Right ventricle myocardium inferior (tissue), 1 donor: Measurements from ENCODE around the gene AZU1. TPM values are rescaled to one million over a fixed set of nuclear protein-coding genes. Genes with fewer than 3 reads are reported as not detected.
A peak's percentile ranks its signal among the peaks of the same experiment; 100 is the strongest.
"Not testable (repeated sequence)": the region's sequence is repeated elsewhere in the genome, so short reads cannot be mapped to it uniquely, and the experiment has no call there.

Experiments
- ATAC-seq: fragments of 200-7000 bp; cut with Tn5 transposase; one replicate; pipeline ENCODE4 v1.9.1; 2020; ENCODE audit warnings: mild to moderate bottlenecking, moderate library complexity
- DNase-seq: peaks from one replicate; pipeline ENCODE4 v3.0.0; 2021; ENCODE audit errors: missing footprints
- intact Hi-C: fragments of 100-400 bp; cut with DNase I; formaldehyde crosslinking; loops from one replicate; pipeline ENCODE4 v1.11.0; 2022
- total RNA-seq: library from RNA; stranded (reverse); fragmentation: NEBNext Ultra II Directional; extraction: Animal tissue kit (Norgen Biotek cat#: 25700); gene quantifications from one replicate; pipeline ENCODE4 v1.2.1, GENCODE V29; 2021
- donor health status: DM: no; HTN: yes; CAD: no; lungs with severe emphysema.

Gene AZU1
- total RNA-seq, 1 donor from 2014 or later, result not detected

DNA sequence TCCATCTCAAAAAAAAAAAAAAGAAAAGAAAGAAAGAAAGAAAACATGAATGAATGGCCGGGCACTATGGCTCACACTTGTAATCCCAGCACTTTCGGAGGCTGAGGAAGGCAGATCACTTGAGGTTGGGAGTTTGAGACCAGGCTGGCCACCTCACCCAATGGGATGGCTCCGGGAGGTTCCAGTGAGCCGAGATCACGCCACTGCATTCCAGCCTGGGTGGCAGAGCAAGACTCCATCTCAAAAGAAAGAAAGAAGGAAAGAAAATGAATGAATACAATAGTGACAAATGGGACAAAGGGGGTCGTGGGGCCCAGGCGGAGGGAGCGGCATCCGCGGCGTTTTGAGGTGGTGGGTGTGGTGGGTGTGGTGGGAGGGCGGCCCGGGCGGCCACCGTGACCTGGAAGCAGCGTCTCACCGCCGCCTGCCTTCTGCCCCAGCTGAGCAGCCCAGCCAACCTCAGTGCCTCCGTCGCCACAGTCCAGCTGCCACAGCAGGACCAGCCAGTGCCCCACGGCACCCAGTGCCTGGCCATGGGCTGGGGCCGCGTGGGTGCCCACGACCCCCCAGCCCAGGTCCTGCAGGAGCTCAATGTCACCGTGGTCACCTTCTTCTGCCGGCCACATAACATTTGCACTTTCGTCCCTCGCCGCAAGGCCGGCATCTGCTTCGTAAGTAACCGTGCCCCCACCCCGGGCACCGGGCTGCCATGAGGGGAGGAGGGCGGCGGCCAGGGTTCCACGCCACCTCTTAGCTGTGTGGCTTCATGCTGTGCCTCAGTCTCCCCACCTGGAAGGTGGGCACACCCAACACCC, 18.3 kb downstream of the AZU1 start:
- ATAC-seq (no peak), DNase-seq (no peak)
- intact Hi-C loops, result loop anchor here (5.0 kb wide), 1 partner anchor 44 kb away; no protein-coding TSS in a partner anchor

DNA sequence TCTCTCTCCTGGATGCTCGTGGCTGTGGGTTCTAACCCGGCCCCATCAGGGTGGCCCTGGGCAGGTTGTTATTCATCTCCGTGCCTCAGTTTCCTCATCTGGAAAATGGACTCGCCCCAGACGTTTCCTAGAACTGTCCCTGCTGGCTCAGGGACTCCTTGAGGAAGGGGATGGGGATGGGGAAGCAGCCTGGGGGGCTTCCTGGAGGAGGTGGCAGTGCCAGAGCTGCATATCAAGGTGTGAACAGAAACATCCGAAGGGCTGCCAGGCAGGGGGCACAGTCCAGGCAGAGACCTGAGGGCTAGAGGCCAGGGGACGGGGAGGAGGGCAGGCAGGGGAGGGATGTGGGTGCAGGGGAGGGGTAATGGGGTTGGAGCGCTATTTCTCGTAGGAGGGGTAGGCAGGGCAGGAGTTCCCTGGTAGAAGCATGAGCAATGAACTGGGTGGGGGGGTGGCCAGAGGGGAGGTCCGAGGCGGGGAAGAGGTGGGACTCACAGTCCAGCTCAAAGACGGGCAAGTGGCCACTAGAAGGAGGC, 20.8 kb downstream of the AZU1 start:
- intact Hi-C loops, result loop anchor here (5.0 kb wide), 1 partner anchor 46 kb away; no protein-coding TSS in a partner anchor
- peak; percentile 32 for ATAC-seq
- peak; percentile 73 for DNase-seq

DNA sequence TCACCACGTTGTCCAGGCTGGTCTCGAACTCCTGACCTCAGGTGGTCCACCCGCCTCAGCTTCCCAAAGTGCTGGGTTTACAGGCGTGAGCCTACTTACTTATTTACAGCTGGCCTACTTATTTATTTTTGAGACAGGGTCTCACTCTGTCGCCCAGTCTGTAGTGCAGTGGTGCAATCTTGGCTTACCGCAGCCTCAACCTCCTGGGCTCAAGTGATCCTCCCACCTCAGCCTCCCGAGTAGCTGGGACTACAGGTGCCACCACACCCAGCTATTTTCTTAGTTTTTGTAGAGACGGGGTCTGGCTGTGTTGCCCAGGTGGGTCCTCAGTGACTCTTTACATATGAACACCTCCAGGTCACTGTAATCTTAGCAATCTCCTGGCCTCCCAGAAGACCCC, 21.6 kb downstream of the AZU1 start:
- not testable (repeated sequence) for DNase-seq, ATAC-seq
- intact Hi-C loops, result loop anchor here (5.0 kb wide), 1 partner anchor 47 kb away; no protein-coding TSS in a partner anchor

DNA sequence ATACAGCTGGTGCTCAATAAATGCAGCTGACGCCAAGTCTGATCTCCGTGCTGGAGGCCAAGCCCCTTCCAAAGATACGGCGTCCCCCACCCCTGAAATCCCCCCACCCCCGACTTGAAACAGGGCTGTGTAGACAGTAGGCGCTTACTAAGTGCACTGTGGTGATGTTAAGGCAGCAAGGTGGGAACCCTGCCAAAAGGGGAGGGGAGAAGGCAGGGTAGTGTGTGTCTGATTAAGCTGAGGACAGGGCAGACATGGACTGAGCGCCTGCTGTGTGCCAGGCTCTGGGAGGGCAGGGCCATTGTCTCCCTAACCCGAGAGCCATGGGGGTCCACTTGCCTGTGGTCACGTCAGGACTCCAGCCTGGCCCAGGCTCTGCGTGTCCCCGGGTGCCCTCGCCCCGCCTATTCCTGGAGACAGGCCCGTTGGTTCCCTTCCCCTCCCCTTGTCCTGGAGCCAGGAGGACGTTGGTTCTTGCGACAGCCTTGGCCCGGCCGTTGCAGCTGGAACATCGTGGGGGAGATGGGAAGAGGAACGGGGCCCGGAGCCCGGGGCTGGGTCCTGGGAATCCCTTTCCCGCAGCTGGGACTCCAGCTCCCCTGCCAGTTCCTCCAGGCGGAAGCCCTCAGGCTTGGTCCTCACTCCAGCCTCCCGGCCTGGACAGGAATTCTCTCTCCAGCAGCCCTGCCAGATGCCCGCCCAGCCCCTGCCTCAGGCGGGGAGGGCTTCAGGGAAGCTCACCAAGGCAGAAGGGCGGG, 22.8 kb downstream of the AZU1 start:
- intact Hi-C loops, result no loop called here
- peak; percentile 89 for ATAC-seq
- peak; percentile 95 for DNase-seq

DNA sequence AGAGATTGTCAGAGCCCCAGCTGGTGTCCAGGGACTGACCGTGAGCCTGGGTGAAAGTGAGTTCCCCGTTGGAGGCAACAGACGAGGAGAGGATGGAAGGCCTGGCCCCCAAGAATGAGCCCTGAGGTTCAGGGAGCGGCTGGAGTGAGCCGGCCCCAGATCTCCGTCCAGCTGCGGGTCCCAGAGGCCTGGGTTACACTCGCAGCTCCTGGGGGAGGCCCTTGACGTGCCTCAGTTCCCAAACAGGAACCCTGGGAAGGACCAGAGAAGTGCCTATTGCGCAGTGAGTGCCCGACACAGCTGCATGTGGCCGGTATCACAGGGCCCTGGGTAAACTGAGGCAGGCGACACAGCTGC, 23.3 kb downstream of the AZU1 start:
- ATAC-seq (no peak), DNase-seq (no peak)
- intact Hi-C loops, result no loop called here

DNA sequence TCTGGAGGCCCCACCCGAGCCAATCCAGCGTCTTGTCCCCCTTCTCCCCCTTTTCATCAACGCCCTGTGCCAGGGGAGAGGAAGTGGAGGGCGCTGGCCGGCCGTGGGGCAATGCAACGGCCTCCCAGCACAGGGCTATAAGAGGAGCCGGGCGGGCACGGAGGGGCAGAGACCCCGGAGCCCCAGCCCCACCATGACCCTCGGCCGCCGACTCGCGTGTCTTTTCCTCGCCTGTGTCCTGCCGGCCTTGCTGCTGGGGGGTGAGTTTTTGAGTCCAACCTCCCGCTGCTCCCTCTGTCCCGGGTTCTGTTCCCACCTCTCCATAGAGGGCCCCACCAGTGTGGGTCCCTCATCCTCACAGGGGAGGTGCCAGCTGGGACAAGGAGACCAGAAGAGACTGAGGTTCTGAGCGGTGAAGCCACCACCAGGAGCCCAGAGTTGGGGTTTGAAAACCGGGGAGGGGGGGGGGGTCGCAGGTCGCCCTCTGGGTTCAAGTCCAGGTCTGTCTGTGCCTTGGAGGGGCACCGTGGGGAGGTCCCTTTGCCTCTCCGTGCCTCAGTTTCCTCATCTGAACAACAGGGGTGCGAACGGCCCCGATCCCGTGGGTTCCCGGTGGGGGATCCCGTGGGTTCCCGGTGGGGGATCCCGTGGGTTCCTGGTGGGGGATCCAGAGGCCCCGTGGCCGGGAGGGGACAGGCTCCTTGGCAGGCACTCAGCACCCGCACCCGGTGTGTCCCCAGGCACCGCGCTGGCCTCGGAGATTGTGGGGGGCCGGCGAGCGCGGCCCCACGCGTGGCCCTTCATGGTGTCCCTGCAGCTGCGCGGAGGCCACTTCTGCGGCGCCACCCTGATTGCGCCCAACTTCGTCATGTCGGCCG, 24.7 kb downstream of the AZU1 start, which contains the start of gene ELANE:
ELANE (plus strand) TSS at position 168 of the 878 bp plus-strand sequence; CDS start at position 194, 26 bp downstream.
- no peak for ATAC-seq
- intact Hi-C loops, result no loop called here
- DNase-seq, result no peak

DNA sequence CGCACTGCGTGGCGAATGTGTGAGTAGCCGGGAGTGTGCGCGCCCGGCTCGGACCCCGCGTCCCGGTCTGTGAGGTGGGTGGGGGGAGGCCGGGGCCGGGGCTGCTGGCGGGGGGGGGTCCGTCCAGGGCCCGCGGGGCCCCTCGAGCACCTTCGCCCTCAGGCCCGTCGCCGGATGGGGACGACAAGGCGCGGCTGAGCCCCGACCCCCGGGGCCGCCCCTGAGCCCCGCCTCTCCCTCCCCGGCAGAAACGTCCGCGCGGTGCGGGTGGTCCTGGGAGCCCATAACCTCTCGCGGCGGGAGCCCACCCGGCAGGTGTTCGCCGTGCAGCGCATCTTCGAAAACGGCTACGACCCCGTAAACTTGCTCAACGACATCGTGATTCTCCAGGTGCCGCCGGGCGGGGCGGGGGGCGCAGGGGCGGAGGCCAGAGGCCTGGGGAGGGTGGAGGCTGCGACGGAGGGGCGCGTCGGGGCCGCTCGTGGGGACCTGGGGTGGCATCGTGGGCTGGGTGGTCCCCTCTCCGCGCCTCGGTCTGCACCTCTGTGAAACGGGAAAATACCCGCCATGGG, 25.5 kb downstream of the AZU1 start:
- intact Hi-C loops, result no loop called here
- no peak for DNase-seq
- ATAC-seq, result no peak

DNA sequence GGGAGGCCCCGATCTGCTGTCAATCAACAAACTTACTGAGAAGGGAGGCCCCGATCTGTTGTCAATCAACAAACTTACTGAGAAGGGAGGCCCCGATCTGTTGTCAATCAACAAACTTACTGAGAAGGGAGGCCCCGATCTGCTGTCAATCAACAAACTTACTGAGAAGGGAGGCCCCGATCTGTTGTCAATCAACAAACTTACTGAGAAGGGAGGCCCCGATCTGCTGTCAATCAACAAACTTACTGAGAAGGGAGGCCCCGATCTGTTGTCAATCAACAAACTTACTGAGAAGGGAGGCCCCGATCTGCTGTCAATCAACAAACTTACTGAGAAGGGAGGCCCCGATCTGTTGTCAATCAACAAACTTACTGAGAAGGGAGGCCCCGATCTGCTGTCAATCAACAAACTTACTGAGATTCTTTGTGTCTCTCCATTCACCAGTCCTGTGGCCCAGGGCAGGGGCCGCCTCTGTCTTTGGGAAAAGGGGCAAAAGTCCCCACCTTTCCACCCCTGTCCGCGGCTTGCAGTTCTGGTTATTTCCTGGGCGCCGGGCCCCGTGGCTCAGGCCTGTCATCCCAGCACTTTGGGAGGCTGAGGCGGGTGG, 26.1 kb downstream of the AZU1 start:
- DNase-seq, intact Hi-C loops, ATAC-seq: not testable (repeated sequence)

DNA sequence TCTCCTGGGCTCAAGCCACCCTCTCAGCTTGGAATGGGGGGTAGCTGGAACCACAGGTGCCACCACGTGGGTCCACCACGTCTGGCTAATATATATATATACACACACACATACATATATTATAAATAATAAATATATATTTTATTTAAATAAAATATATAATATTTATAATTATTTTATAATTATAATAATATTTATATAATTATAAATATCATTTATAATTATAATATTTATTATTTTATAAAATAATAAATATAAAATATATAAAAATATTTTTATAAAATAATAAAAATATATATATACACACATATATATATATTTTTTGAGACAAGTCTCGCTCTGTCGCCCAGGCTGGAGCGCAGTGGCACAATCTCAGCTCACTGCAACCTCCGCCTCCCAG, 26.9 kb downstream of the AZU1 start:
- ATAC-seq, result no peak
- no peak for DNase-seq
- intact Hi-C loops, result no loop called here

DNA sequence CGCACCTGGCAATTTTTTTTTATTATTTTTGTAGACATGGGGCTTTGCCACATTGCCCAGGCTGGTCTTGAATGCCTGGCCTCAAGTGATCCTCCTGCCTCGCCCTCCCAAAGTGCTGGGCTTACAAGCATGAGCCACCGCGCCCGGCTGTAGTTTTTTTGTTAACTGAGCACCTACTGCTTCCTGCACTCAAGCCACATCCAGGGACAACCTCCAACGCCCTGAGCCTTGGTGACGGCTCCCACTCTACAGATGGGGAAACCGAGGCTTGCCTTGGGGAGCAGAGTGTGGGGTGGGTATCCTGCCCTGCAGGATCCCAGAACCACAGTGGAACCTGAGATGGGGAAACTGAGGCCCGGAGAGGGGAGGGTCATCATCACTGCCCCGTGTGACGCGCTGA, 27.5 kb downstream of the AZU1 start:
- DNase-seq, result no peak
- ATAC-seq, result no peak
- intact Hi-C loops, result no loop called here

DNA sequence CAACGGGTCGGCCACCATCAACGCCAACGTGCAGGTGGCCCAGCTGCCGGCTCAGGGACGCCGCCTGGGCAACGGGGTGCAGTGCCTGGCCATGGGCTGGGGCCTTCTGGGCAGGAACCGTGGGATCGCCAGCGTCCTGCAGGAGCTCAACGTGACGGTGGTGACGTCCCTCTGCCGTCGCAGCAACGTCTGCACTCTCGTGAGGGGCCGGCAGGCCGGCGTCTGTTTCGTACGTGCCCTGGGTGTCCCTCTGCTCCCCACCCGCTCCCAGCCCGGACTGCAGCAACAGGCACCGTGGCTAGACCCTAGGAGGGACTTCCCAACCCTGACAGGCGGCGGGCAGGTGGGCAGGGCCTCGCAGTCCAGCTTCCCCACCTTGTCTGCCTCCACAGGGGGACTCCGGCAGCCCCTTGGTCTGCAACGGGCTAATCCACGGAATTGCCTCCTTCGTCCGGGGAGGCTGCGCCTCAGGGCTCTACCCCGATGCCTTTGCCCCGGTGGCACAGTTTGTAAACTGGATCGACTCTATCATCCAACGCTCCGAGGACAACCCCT, 28.0 kb downstream of the AZU1 start:
- ATAC-seq (no peak), DNase-seq (no peak)
- intact Hi-C loops, result loop anchor here (2.0 kb wide), 1 partner anchor 85 kb away; no protein-coding TSS in a partner anchor

DNA sequence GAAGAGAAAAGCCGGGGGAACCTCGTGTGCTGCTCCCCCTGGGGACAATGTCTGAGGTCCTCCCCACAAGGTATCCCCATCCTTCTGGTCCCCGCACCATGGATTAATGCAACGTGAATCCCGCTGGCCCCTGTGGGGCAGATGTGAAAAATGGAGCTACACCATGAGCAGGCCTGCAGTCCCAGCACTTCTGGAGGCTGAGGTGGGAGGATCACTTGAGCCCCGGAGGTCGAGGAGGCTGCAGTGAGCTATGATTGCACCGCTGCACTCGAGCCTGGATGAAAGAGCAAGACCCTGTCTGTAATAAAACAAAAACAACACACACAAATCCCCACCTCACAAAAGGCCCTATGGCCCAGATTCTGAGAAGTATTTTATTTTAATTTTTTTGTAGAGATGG, 30.6 kb downstream of the AZU1 start:
- intact Hi-C loops, result no loop called here
- no peak for DNase-seq
- no peak for ATAC-seq

DNA sequence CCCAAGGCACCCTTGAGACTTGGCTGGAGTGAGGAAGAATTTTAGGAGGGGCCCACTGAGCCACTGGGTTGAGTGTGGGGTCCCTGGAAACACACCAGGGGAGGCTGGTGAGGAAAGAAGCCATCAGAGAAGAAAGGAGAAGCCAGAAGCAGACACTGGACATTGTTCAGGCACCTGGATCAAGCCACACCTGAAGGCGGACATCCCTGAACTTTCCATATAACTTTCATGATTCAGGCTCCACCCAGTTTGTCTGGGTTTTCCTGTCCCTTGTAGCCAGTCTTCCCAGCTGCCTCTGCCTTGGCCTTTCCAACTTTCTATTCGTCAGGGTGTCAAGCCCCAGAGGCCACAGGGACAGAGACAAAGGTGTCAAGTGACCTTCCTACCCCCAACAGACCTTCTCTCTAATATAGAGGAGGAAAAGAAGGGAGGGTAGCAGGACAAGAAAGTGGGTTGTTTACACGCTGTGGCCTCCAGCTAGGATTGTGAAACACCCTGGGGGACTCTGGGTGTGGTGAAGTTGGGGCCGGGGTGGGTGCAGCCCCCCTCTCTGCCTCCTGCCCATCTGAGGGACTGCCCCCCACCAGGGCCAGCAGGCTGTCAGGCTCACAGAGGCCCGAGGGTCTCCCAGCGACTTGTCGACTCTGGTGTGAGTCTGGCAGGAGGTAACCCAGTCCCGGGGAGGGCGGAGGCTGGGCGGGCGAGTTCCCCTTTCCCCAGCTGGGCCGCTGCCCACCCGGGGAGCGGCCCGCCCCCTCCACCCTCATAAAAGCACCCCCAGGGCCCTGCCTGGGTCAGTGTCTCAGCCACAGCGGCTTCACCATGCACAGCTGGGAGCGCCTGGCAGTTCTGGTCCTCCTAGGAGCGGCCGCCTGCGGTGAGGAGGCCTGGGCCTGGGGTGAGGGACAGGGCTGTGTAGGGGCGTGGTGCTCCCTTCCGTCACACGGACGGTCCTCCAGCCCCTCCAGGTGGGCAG, 31.5 kb downstream of the AZU1 start, which contains the start of gene CFD:
CFD (plus strand) TSS at position 797 of the 976 bp plus-strand sequence; CDS start at position 823, 26 bp downstream.
- DNase-seq (peak; percentile 90), ATAC-seq (peak; percentile 77)
- intact Hi-C loops, result no loop called here

DNA sequence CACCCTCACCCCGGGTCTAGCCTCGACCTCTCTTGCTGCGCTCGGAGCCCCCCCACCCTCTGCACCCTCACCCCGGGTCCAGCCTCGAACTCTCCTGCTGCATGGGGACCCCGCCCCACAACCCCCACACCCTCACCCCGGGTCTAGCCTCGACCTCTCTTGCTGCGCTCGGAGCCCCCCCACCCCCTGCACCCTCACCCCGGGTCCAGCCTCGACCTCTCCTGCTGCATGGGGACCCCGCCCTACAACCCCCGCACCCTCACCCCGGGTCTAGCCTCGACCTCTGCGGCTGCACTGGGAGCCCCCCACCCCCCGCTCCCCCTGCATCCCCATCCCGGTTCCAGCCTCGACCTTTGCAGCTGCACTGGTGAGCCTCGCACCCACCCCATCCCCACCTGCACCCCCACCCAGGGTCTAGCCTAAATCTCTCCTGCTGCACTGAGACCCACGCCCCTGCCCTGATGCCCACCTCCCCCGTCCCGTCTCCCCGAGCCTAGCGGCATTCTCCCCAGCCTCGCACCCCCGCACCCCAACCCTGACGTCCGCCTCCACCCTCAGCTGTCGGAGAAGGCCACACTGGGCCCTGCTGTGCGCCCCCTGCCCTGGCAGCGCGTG, 33.6 kb downstream of the AZU1 start:
- DNase-seq (no peak), ATAC-seq (no peak)
- intact Hi-C loops, result no loop called here

DNA sequence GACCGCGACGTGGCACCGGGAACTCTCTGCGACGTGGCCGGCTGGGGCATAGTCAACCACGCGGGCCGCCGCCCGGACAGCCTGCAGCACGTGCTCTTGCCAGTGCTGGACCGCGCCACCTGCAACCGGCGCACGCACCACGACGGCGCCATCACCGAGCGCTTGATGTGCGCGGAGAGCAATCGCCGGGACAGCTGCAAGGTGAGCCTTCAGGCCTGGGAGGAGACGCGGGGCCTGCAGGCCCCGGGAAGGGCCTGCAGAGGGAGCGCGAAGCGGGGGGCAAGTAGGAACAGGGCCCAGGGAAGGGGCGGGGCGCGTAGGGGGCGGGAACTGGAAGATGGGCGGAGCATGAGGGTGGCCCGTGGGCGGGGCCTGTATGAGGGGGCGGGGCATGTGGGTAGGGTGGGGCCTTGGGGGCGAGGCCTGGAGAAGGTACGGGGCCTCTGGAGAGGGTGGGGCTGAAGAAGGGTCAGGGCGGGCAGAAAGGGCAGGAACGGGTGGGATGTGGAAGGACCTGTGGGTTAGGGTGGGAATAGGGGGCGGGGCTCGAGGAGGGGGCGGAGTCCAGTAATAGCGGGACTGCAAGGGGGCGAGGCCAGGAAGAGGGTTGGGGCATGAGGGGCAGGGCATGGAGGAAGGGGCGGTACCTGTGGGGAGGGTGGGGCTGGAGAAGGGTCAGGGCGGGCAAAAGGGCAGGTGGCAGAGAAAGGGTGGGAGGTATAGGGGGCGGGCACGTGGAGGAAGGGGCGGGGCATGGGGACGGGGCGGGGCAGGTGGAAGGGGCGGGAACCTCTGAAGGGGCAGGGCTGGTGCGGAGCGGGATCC, 34.3 kb downstream of the AZU1 start:
- intact Hi-C loops, result loop anchor here (2.0 kb wide), 1 partner anchor 59 kb away; no protein-coding TSS in a partner anchor
- ATAC-seq (no peak), DNase-seq (no peak)
